Endothelial cell of umbilical vein (primary cell): ENCODE measurements around the gene SUGCT. TPM values are rescaled to one million over a fixed set of nuclear protein-coding genes. Genes with fewer than 3 reads are reported as not detected.

Experiments
- BruUV-seq: library from RNA; stranded (reverse); fragments of 400-500 nt; replicated peaks from 2 replicates; lab custom pipeline; 2021; lab: Mats Ljungman, UMichigan
- CTCF ChIA-PET: fragments of 300-600, 350-600 bp; sonication (Branson Sonifier 250); formaldehyde crosslinking; loops from one replicate; lab custom pipeline; 2021; ENCODE audit warnings: antibody characterized with exemption, inconsistent platforms; lab: Charles Lee
- POLR2A ChIA-PET: fragments of 300-600, 350-600 bp; sonication (Branson Sonifier 250); formaldehyde crosslinking; loops from one replicate; lab custom pipeline; 2021; ENCODE audit warnings: antibody characterized with exemption, inconsistent platforms; lab: Charles Lee
- DNase-seq: peaks from one replicate; pipeline ENCODE4 v3.0.0-alpha.2; 2011; ENCODE audit warnings: low read depth, low spot score
- FAIRE-seq: peaks from 2 replicates; lab custom pipeline; 2011; peaks lifted over from hg19 to GRCh38; lab: Jason Lieb, UNC
- H2AFZ ChIP-seq: 2 replicates; pipeline ENCODE4 v1.6.0; 2012; ENCODE audit warnings: low read depth, low read length, control low read depth, inconsistent platforms
- H3K27ac ChIP-seq: 2 replicates; pipeline ENCODE4 v1.5.1; 2011; ENCODE audit warnings: low read depth, mild to moderate bottlenecking, control low read depth, low read length, moderate library complexity; ENCODE audit not compliant: insufficient read depth
- H3K27me3 ChIP-seq, 2 experiments: 2 replicates each; pipeline versions ENCODE4 v1.6.0 to v1.6.1; 2011; ENCODE audit warnings: low read length in 2 of 2, mixed read lengths in 1 of 2; ENCODE audit not compliant: control insufficient read depth in 2 of 2, insufficient read depth in 2 of 2
- H3K36me3 ChIP-seq, 2 experiments: 2 replicates in 1 of 2; 3 replicates in 1 of 2; pipeline ENCODE4 v1.5.1; 2011; ENCODE audit warnings: low read length in 2 of 2, mild to moderate bottlenecking in 1 of 2, moderate library complexity in 1 of 2; ENCODE audit not compliant: control insufficient read depth in 2 of 2, insufficient read depth in 2 of 2; ENCODE audit errors: extremely low read depth in 1 of 2
- H3K4me1 ChIP-seq: 3 replicates; pipeline ENCODE4 v1.5.1; 2011; ENCODE audit warnings: mild to moderate bottlenecking, low read length; ENCODE audit not compliant: control insufficient read depth, insufficient read depth; ENCODE audit errors: extremely low read depth
- H3K4me2 ChIP-seq: 2 replicates; pipeline ENCODE4 v1.6.1; 2011; ENCODE audit warnings: low read length, control low read depth, mixed read lengths; ENCODE audit not compliant: insufficient read depth
- H3K4me3 ChIP-seq, 3 experiments: fragments of 200-600 bp in 1 of 3; sonication (generic), shearing (Covaris generic) in 1 of 3; replicated peaks in 1 of 3; 2 replicates each; pipeline ENCODE4 v1.5.1; 2011 to 2016; ENCODE audit warnings: control low read depth in 3 of 3, low read length in 3 of 3, mild to moderate bottlenecking in 2 of 3, inconsistent platforms in 1 of 3, low read depth in 1 of 3, moderate library complexity in 1 of 3; ENCODE audit not compliant: insufficient read depth in 1 of 3
- H3K79me2 ChIP-seq: 2 replicates; pipeline ENCODE4 v1.6.0; 2012; ENCODE audit warnings: low read length, inconsistent platforms; ENCODE audit not compliant: control insufficient read depth, insufficient read depth
- H3K9ac ChIP-seq: replicated peaks from 2 replicates; pipeline ENCODE3; 2011; ENCODE audit warnings: low read length, control low read depth; ENCODE audit not compliant: insufficient read depth; ENCODE audit errors: extremely low read depth
- H3K9me1 ChIP-seq: replicated peaks from 3 replicates; pipeline ENCODE4 v1.6.0; 2011; ENCODE audit warnings: mild to moderate bottlenecking, low read length; ENCODE audit not compliant: control insufficient read depth, insufficient read depth; ENCODE audit errors: extremely low read depth
- H3K9me3 ChIP-seq: replicated peaks from 2 replicates; pipeline ENCODE4 v1.5.1; 2012; ENCODE audit warnings: low read length, inconsistent platforms; ENCODE audit not compliant: control insufficient read depth, insufficient read depth
- H4K20me1 ChIP-seq: replicated peaks from 2 replicates; pipeline ENCODE3; 2011; ENCODE audit warnings: mild to moderate bottlenecking, low read length; ENCODE audit not compliant: control insufficient read depth, insufficient read depth; ENCODE audit errors: extremely low read depth
- EZH2 ChIP-seq: IDR thresholded peaks from 2 replicates; pipeline ENCODE4 v1.6.1; 2012; ENCODE audit warnings: borderline replicate concordance, low read depth, mild to moderate bottlenecking, moderate library complexity, low read length, inconsistent platforms; ENCODE audit not compliant: severe bottlenecking
- FOS ChIP-seq: IDR thresholded peaks from 2 replicates; pipeline ENCODE4 v1.6.1; 2011; ENCODE audit warnings: mild to moderate bottlenecking, low read length, moderate library complexity, borderline replicate concordance; ENCODE audit not compliant: insufficient read depth
- GATA2 ChIP-seq: IDR thresholded peaks from 2 replicates; pipeline ENCODE4 v1.7.0; 2011; ENCODE audit warnings: low read depth, mild to moderate bottlenecking, moderate library complexity, mixed read lengths, low read length; ENCODE audit not compliant: insufficient read length, insufficient read depth
- JUN ChIP-seq: IDR thresholded peaks from 2 replicates; pipeline ENCODE4 v1.6.1; 2011; ENCODE audit warnings: borderline replicate concordance, low read depth; ENCODE audit not compliant: insufficient read length, insufficient read depth
- MYC ChIP-seq: IDR thresholded peaks from one replicate; pipeline ENCODE4 v1.6.1; 2011; ENCODE audit warnings: mild to moderate bottlenecking, low read depth, low read length
- POLR2A ChIP-seq: IDR thresholded peaks from 2 replicates; pipeline ENCODE4 v1.6.1; 2012; ENCODE audit warnings: low read depth, mild to moderate bottlenecking, control low read depth, low read length
- POLR2AphosphoS5 ChIP-seq: IDR thresholded peaks from 2 replicates; pipeline ENCODE4 v1.6.1; 2012; ENCODE audit warnings: low read depth, mild to moderate bottlenecking, control low read depth, low read length, moderate library complexity; ENCODE audit not compliant: insufficient read depth
- dilution Hi-C: fragments of 300-500 bp; cut with MboI; formaldehyde crosslinking; loops from one replicate; pipeline ENCODE4 v1.15.0; 2019; ENCODE audit warnings: low sequenced_read_pairs; ENCODE audit not compliant: extremely low pct_ligation_motif_present
- intact Hi-C: fragments of 100-400 bp; cut with micrococcal nuclease; formaldehyde crosslinking; loops from one replicate; pipeline ENCODE4 v1.10.0; 2022
- polyA plus RNA-seq, 4 experiments: library from polyadenylated mRNA; depleted of rRNA in 3 of 4; stranded (reverse) in 3 of 4; unstranded in 1 of 4; fragments of >200 nt; gene quantifications; 2 replicates each; pipeline versions ENCODE4 v1.2.1 to v1.2.3, GENCODE V29; 2011 to 2012; ENCODE audit warnings: missing spikeins in 1 of 4
- total RNA-seq: library from RNA; stranded (reverse); gene quantifications from 2 replicates; pipeline ENCODE4 v1.2.3, GENCODE V29; 2021
- TF ChIP-seq, protein P1 (sequence below): IDR thresholded peaks from 2 replicates; pipeline ENCODE4 v1.6.1; 2011; ENCODE audit not compliant: insufficient read depth, insufficient read length
- TF ChIP-seq, protein P2 (sequence below), 2 donors: IDR thresholded peaks; 1 replicate in 1 of 2; 2 replicates in 1 of 2; pipeline ENCODE4 v1.5.1; 2011; ENCODE audit warnings: low read length in 2 of 2, mild to moderate bottlenecking in 2 of 2, moderate library complexity in 2 of 2, control low read depth in 1 of 2, inconsistent platforms in 1 of 2, low read depth in 1 of 2; ENCODE audit not compliant: insufficient read depth in 1 of 2; ENCODE audit errors: extremely low read depth in 1 of 2

Gene SUGCT
- total and polyA plus RNA-seq, 2 donors (not counting 3 experiments of a cell fraction or from before 2014, with no cell fraction given), result 1.2 to 1.4 TPM

DNA sequence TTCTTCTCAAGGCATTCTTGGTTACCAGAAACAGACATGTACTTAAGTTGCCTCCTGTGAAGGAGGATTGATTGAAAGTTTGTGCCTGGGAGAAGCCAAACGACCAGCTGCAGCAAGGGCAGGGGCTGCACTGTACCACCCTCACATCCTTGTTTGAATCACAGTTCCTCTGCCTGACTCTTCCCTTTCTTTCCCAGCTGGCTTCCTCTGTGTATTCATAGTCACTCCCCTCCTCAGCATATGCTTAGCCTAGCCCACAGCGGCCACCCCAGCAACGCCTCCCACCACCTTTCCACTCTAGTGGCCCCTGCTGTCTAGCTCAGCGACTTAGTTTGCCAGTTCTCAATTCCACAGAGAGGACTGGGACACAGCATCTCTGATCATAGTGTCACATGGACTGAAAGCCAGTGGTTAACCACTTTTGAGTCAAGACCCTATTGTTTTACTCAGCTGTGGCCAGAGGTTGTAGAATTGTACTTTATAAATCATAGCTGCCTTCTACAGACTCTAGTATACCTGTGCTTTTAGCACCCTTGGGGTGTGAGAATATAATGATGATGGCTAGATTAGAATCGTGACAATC lies 643.0 kb downstream of the SUGCT start:
- Histone ChIP-seq H3K27me3 (no peaks in the 10 kb centered on the region), H4K20me1 (no peaks in the 10 kb centered on the region), H3K27ac (no peak overlapping the region), H3K4me3 (no peak overlapping the region), H3K4me1 (no peaks in the 10 kb centered on the region), H3K79me2 (no peaks in the 10 kb centered on the region), H3K9ac (no peak overlapping the region), H3K4me2 (no peak overlapping the region), H2AFZ (no peak overlapping the region), H3K36me3 (no peaks in the 10 kb centered on the region), H3K9me1 (no peaks in the 10 kb centered on the region), H3K9me3 (no peaks in the 10 kb centered on the region)
- ChIA-PET POLR2A (interaction anchor here (0.7 kb wide), 1 partner anchor 235 kb away, joined by 3 read pairs; no protein-coding TSS in a partner anchor), CTCF (interaction anchor here (0.7 to 1.0 kb wide), 3 partner anchors 13 to 546 kb away, joined by 3 read pairs; no protein-coding TSS in a partner anchor)
- TF ChIP-seq JUN (no peak), EZH2 (no peak), GATA2 (no peak), FOS (no peak), MYC (no peak)
- TF ChIP-seq, protein P1, sequence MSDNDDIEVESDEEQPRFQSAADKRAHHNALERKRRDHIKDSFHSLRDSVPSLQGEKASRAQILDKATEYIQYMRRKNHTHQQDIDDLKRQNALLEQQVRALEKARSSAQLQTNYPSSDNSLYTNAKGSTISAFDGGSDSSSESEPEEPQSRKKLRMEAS, result no peak
- intact Hi-C loops (no loop called here), dilution Hi-C loops (no loop called here)
- FAIRE-seq, result no peak
- no TSS peak for BruUV-seq
- DNase-seq, result no peak

DNA sequence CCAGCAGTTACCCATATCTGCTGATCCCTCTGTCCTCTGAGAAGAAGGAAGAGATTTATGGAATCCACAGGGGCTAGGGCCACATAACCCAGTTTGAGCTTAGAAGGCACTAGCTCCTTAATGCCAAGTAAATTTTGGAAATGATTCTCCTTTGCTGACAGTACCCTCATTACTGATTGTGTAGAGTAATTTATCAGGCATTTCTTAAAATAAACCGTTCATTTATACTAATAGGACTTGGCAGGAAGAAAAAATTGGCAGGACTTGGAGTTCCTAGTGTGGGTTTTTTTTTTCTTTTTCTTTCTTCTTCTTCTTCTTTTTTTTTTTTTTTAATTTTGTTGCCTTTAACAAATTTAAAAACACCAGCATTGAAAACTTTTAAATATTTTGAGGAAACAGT lies 645.7 kb downstream of the SUGCT start:
- BruUV-seq, result no TSS peak

More for the DNA sequence above, 645.7 kb downstream of the SUGCT start:
- Histone ChIP-seq H4K20me1 (no peaks in the 10 kb centered on the region), H3K9ac (no peak overlapping the region), H3K27ac (no peak overlapping the region), H2AFZ (no peak overlapping the region), H3K4me3 (no peak overlapping the region), H3K27me3 (no peaks in the 10 kb centered on the region), H3K36me3 (no peaks in the 10 kb centered on the region), H3K9me1 (no peaks in the 10 kb centered on the region), H3K9me3 (no peaks in the 10 kb centered on the region), H3K4me2 (no peak overlapping the region), H3K4me1 (no peaks in the 10 kb centered on the region), H3K79me2 (no peaks in the 10 kb centered on the region)
- dilution Hi-C loops (no loop called here), intact Hi-C loops (no loop called here)
- DNase-seq (no peak), FAIRE-seq (no peak)
- CTCF ChIA-PET, result interaction anchor here (1.3 to 1.7 kb wide), 2 partner anchors 11 to 13 kb away, joined by 3 read pairs; no protein-coding TSS in a partner anchor
- TF ChIP-seq POLR2AphosphoS5 (no peak), POLR2A (no peak), EZH2 (no peak), JUN (no peak), MYC (no peak), GATA2 (no peak), FOS (no peak)
- TF ChIP-seq, protein P1, result no peak
- TF ChIP-seq, protein P2, sequence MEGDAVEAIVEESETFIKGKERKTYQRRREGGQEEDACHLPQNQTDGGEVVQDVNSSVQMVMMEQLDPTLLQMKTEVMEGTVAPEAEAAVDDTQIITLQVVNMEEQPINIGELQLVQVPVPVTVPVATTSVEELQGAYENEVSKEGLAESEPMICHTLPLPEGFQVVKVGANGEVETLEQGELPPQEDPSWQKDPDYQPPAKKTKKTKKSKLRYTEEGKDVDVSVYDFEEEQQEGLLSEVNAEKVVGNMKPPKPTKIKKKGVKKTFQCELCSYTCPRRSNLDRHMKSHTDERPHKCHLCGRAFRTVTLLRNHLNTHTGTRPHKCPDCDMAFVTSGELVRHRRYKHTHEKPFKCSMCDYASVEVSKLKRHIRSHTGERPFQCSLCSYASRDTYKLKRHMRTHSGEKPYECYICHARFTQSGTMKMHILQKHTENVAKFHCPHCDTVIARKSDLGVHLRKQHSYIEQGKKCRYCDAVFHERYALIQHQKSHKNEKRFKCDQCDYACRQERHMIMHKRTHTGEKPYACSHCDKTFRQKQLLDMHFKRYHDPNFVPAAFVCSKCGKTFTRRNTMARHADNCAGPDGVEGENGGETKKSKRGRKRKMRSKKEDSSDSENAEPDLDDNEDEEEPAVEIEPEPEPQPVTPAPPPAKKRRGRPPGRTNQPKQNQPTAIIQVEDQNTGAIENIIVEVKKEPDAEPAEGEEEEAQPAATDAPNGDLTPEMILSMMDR (IDR thresholded peaks at IDR 0.05; ENCODE audit: extremely low read depth in 1 of 2, insufficient read depth in 1 of 2, low read depth in 1 of 2, low read length in 2 of 2), result no peak
- POLR2A ChIA-PET, result no interaction called here
